Mesendoderm (in vitro differentiated cells): ENCODE measurements around the gene QDPR.

Source experiments
- DNase-seq: peaks from one replicate; pipeline ENCODE4 v3.0.0; 2013
- H2AK5ac ChIP-seq: 2 replicates; pipeline ENCODE4 v1.6.1; 2013; ENCODE audit warnings: low read length, inconsistent platforms
- H2BK120ac ChIP-seq: 2 replicates; pipeline ENCODE4 v1.6.1; 2013; ENCODE audit warnings: low read depth, mild to moderate bottlenecking, low read length, moderate library complexity, mixed read lengths
- H2BK15ac ChIP-seq: replicated peaks from 2 replicates; pipeline ENCODE4 v1.6.1; 2013; ENCODE audit warnings: low read depth, mild to moderate bottlenecking, moderate library complexity
- H2BK5ac ChIP-seq: 2 replicates; pipeline ENCODE4 v1.6.1; 2013; ENCODE audit warnings: low read length, inconsistent platforms
- H3K18ac ChIP-seq: 2 replicates; pipeline ENCODE4 v1.6.1; 2013; ENCODE audit warnings: mild to moderate bottlenecking, low read length, mixed read lengths
- H3K23ac ChIP-seq: one replicate; pipeline ENCODE4 v1.6.1; 2013; ENCODE audit warnings: low read length
- H3K27ac ChIP-seq: 2 replicates; pipeline ENCODE4 v1.5.1; 2013; ENCODE audit warnings: low read depth, mild to moderate bottlenecking, inconsistent platforms, low read length, moderate library complexity
- H3K27me3 ChIP-seq: 2 replicates; pipeline ENCODE4 v1.6.1; 2013; ENCODE audit warnings: low read length, control low read depth, mild to moderate bottlenecking, inconsistent platforms; ENCODE audit not compliant: insufficient read depth, poor library complexity
- H3K36me3 ChIP-seq: 2 replicates; pipeline ENCODE4 v1.6.1; 2013; ENCODE audit warnings: low read length, inconsistent platforms; ENCODE audit not compliant: control insufficient read depth, insufficient read depth
- H3K4ac ChIP-seq: one replicate; pipeline ENCODE4 v1.6.1; 2013; ENCODE audit warnings: low read depth, mild to moderate bottlenecking, low read length, moderate library complexity
- H3K4me1 ChIP-seq: 2 replicates; pipeline ENCODE4 v1.6.1; 2013; ENCODE audit warnings: low read depth, low read length, inconsistent platforms; ENCODE audit not compliant: control insufficient read depth
- H3K4me2 ChIP-seq: 2 replicates; pipeline ENCODE4 v1.6.1; 2013; ENCODE audit warnings: low read length
- H3K4me3 ChIP-seq: 2 replicates; pipeline ENCODE4 v1.5.1; 2013; ENCODE audit warnings: mild to moderate bottlenecking, low read length
- H3K56ac ChIP-seq: one replicate; pipeline ENCODE4 v1.6.1; 2013; ENCODE audit warnings: low read length
- H3K79me1 ChIP-seq: 2 replicates; pipeline ENCODE4 v1.6.1; 2013; ENCODE audit warnings: low read length, inconsistent platforms
- H3K79me2 ChIP-seq: 2 replicates; pipeline ENCODE4 v1.6.1; 2013; ENCODE audit warnings: mild to moderate bottlenecking, low read length; ENCODE audit not compliant: control insufficient read depth, insufficient read depth
- H3K9ac ChIP-seq: 2 replicates; pipeline ENCODE4 v1.6.1; 2013; ENCODE audit warnings: low read length, inconsistent platforms
- H4K5ac ChIP-seq: one replicate; pipeline ENCODE4 v1.6.1; 2013; ENCODE audit warnings: low read length
- H4K8ac ChIP-seq: one replicate; pipeline ENCODE4 v1.6.1; 2013; ENCODE audit warnings: low read depth, mild to moderate bottlenecking, control low read depth, low read length, moderate library complexity
- whole genome bisulfite sequencing: extraction: QIAGEN DNeasy Blood & Tissue Kit; methylation state at CpG from one replicate; pipeline ENCODE4 v1.1.7; 2013; ENCODE audit warnings: low lambda C conversion rate, missing lambda C conversion rate; ENCODE audit not compliant: insufficient coverage; ENCODE audit errors: extremely low coverage; 5-methylcytosine and 5-hydroxymethylcytosine counted together

Gene QDPR

GRCh38 chr4:17480955-17481354 is 30.9 kb downstream of the QDPR start:
- Histone ChIP-seq H3K56ac (no peak overlapping the region), H3K4me1 (peaks cover 3% of the 10 kb centered on the region), H3K27ac (no peak overlapping the region), H3K4me2 (no peak overlapping the region), H4K5ac (no peak overlapping the region), H2BK5ac (no peak overlapping the region), H2AK5ac (no peak overlapping the region), H3K36me3 (no peaks in the 10 kb centered on the region), H3K79me2 (no peaks in the 10 kb centered on the region), H3K18ac (no peak overlapping the region), H3K23ac (no peak overlapping the region), H3K4ac (no peak overlapping the region), H3K9ac (no peak overlapping the region), H2BK15ac (no peak overlapping the region), H3K79me1 (no peaks in the 10 kb centered on the region), H3K4me3 (no peak overlapping the region), H3K27me3 (no peaks in the 10 kb centered on the region), H2BK120ac (no peak overlapping the region), H4K8ac (no peak overlapping the region)
- no CpG with 5 or more reads among the region's 2 CpGs for WGBS
- no peak for DNase-seq

GRCh38 chr4:17480210-17480927 is 31.5 kb downstream of the QDPR start:
- H2BK5ac ChIP-seq = no peak overlapping the region
- H3K27ac ChIP-seq = no peak overlapping the region
- no peak overlapping the region for H3K9ac ChIP-seq
- DNase-seq = peak; percentile 58
- H3K36me3 ChIP-seq = no peaks in the 10 kb centered on the region
- no peaks in the 10 kb centered on the region for H3K27me3 ChIP-seq
- no peak overlapping the region for H3K4ac ChIP-seq
- H3K79me1 ChIP-seq = no peaks in the 10 kb centered on the region
- no peak overlapping the region for H3K23ac ChIP-seq
- peaks cover 3% of the 10 kb centered on the region for H3K4me1 ChIP-seq
- H4K8ac ChIP-seq = no peak overlapping the region
- no peak overlapping the region for H3K4me3 ChIP-seq
- H2BK15ac ChIP-seq = no peak overlapping the region
- no peaks in the 10 kb centered on the region for H3K79me2 ChIP-seq
- H3K18ac ChIP-seq = no peak overlapping the region
- H3K56ac ChIP-seq = no peak overlapping the region
- no peak overlapping the region for H2BK120ac ChIP-seq
- H4K5ac ChIP-seq = no peak overlapping the region
- no peak overlapping the region for H3K4me2 ChIP-seq
- no CpG with 5 or more reads among the region's 7 CpGs for WGBS
- H2AK5ac ChIP-seq = no peak overlapping the region

- Histone ChIP-seq H3K4me3 (no peak overlapping the region), H3K23ac (no peak overlapping the region), H3K9ac (no peak overlapping the region), H3K56ac (no peak overlapping the region), H3K79me2 (no peaks in the 10 kb centered on the region), H3K18ac (no peak overlapping the region), H3K4me1 (peaks cover 3% of the 10 kb centered on the region), H4K8ac (no peak overlapping the region), H2BK120ac (no peak overlapping the region), H2BK5ac (no peak overlapping the region), H3K27me3 (no peaks in the 10 kb centered on the region), H3K79me1 (no peaks in the 10 kb centered on the region), H2AK5ac (no peak overlapping the region), H3K27ac (no peak overlapping the region), H4K5ac (no peak overlapping the region), H3K36me3 (no peaks in the 10 kb centered on the region), H3K4ac (no peak overlapping the region), H2BK15ac (no peak overlapping the region), H3K4me2 (no peak overlapping the region)
- DNase-seq = no peak
- no CpG with 5 or more reads among the region's 9 CpGs for WGBS
Observed at GRCh38 chr4:17477774-17478472, 34.0 kb downstream of the QDPR start.

- no peak for DNase-seq
- no peak overlapping the region for H4K8ac ChIP-seq
- no peaks in the 10 kb centered on the region for H3K79me1 ChIP-seq
- no peak overlapping the region for H3K9ac ChIP-seq
- H2AK5ac ChIP-seq = no peak overlapping the region
- H3K4me2 ChIP-seq = no peak overlapping the region
- no peaks in the 10 kb centered on the region for H3K36me3 ChIP-seq
- H3K56ac ChIP-seq = no peak overlapping the region
- H3K18ac ChIP-seq = no peak overlapping the region
- no peaks in the 10 kb centered on the region for H3K27me3 ChIP-seq
- peaks cover 3% of the 10 kb centered on the region for H3K4me1 ChIP-seq
- no peak overlapping the region for H3K4ac ChIP-seq
- WGBS = no CpG with 5 or more reads among the region's 3 CpGs
- no peak overlapping the region for H2BK15ac ChIP-seq
- H3K4me3 ChIP-seq = no peak overlapping the region
- no peaks in the 10 kb centered on the region for H3K79me2 ChIP-seq
- no peak overlapping the region for H4K5ac ChIP-seq
- H2BK5ac ChIP-seq = no peak overlapping the region
- no peak overlapping the region for H3K23ac ChIP-seq
- no peak overlapping the region for H2BK120ac ChIP-seq
- H3K27ac ChIP-seq = no peak overlapping the region
Observed at GRCh38 chr4:17476853-17477252, 35.0 kb downstream of the QDPR start.

GRCh38 chr4:17475481-17475880 is 36.4 kb downstream of the QDPR start:
- no peak overlapping the region for H2BK15ac ChIP-seq
- no peak overlapping the region for H4K5ac ChIP-seq
- H3K18ac ChIP-seq = no peak overlapping the region
- H3K27me3 ChIP-seq = no peaks in the 10 kb centered on the region
- no peak overlapping the region for H3K4me3 ChIP-seq
- H4K8ac ChIP-seq = no peak overlapping the region
- no peak overlapping the region for H2BK120ac ChIP-seq
- no peaks in the 10 kb centered on the region for H3K79me1 ChIP-seq
- H3K9ac ChIP-seq = no peak overlapping the region
- no peaks in the 10 kb centered on the region for H3K79me2 ChIP-seq
- H3K23ac ChIP-seq = no peak overlapping the region
- no peak overlapping the region for H3K4ac ChIP-seq
- no peak overlapping the region for H3K56ac ChIP-seq
- DNase-seq = no peak
- H2BK5ac ChIP-seq = no peak overlapping the region
- no peaks in the 10 kb centered on the region for H3K36me3 ChIP-seq
- H3K4me1 ChIP-seq = peaks cover under 1% of the 10 kb centered on the region
- H2AK5ac ChIP-seq = no peak overlapping the region
- no peak overlapping the region for H3K27ac ChIP-seq
- no peak overlapping the region for H3K4me2 ChIP-seq
